IPS DF 19.7 (cell line): ENCODE results near the gene CWC22.

ENCODE experiments used
- DNase-seq: peaks from one replicate; pipeline ENCODE4 v3.0.0-alpha.2; 2013; ENCODE audit warnings: low read depth, low spot score

CWC22 gene

DNA sequence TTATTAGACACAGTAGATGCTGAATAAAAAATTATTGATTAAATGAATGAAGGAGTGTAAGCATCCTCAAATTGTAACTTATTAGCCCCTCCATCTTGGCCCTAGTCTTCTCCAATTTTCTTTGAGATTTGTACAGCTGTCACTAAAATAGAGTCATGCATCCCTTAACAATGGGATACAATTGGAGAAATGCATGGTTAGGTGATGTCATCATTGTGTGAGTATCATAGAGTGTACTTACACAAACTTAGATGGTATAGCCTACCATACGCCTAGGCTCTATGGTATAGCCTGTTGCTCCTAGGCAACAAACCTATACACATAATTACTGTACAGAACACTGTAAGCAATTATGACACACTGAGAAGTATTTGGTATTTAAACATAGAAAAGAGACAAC, 107.4 kb downstream of the CWC22 start:
- no peak for DNase-seq

DNA sequence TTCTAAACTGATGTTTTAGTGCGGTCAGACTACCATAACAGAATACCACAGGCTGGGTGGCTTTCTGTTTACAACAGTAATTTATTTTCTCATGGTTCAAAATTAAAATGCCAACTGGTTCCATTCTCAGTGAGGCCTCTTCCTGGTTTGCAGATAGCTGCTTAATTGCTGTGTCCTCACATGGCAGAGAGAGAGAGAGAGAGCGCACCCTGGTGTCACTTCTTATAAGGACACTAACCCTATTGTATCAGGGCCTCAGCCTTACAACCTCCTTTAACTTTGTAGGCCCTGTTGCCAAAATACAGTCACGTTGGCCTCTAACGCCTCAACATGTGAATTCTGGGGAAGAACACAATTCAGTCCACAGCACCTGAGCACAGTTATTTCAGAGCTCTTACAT, 108.2 kb downstream of the CWC22 start:
- peak; percentile 64 for DNase-seq
